HG03521 (cell line): ENCODE measurements around the gene TBXA2R.
A peak's percentile ranks its signal among the peaks of the same experiment; 100 is the strongest.
"Not testable (repeated sequence)": the region's sequence is repeated elsewhere in the genome, so short reads cannot be mapped to it uniquely, and the experiment has no call there.

Experiments used
- ATAC-seq: cut with Tn5 transposase; IDR thresholded peaks from one replicate; pipeline ENCODE4 v1.9.1; 2021; ENCODE audit warnings: mild to moderate bottlenecking, moderate library complexity; ENCODE audit not compliant: unreplicated experiment

TBXA2R gene

DNA sequence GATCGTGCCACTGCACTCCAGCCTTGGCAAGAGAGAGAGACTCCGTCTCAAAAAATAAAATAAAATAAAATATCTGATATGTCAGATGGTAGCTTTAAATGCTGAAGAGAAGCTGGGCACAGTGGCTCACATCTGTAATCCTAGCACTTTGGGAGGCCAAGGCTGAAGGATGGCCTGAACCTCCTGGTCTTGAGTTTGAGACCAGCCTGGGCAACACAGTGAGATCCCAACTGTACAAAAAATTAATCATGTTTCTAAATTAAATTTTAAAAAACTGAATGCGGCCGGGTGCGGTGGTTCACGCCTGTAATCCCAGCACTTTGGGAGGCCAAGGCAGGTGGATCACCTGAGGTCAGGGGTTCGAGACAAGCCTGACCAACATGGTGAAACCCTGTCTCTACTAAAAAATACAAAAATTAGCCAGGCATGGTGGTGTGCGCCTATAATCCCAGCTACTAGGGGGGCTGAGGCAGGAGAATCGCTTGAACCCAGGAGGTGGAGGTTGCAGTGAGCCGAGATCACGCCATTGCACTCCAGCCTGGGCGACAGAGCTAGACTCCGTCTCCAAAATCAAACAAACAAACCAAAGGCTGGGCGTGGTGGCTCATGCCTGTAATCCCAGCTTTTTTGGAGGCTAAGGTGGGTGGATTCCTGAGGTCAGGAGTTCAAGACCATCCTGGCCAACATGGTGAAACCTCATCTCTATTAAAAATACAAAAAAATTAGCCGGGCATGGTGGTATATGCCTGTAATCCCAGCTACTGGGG, 22.5 kb downstream of the TBXA2R start:
- not testable (repeated sequence) for ATAC-seq

DNA sequence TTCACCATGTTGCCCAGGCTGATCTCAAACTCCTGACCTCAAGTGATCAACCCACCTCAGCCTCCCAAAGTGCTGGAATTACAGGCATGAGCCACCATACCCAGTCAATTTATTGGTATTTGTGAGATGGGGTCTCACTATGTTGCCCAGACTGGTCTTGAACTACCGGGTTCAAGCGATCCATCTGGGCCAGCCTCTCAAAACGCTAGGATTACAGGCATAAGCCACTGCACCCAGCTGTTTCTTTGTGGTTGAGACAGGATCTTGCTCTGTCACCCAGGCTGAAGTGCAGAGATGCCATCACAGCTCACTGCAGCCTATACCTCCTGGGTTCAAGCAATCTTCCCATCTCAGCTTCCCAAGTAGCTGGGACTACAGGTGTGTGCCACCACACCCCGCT, 24.9 kb downstream of the TBXA2R start:
- ATAC-seq, result not testable (repeated sequence)

DNA sequence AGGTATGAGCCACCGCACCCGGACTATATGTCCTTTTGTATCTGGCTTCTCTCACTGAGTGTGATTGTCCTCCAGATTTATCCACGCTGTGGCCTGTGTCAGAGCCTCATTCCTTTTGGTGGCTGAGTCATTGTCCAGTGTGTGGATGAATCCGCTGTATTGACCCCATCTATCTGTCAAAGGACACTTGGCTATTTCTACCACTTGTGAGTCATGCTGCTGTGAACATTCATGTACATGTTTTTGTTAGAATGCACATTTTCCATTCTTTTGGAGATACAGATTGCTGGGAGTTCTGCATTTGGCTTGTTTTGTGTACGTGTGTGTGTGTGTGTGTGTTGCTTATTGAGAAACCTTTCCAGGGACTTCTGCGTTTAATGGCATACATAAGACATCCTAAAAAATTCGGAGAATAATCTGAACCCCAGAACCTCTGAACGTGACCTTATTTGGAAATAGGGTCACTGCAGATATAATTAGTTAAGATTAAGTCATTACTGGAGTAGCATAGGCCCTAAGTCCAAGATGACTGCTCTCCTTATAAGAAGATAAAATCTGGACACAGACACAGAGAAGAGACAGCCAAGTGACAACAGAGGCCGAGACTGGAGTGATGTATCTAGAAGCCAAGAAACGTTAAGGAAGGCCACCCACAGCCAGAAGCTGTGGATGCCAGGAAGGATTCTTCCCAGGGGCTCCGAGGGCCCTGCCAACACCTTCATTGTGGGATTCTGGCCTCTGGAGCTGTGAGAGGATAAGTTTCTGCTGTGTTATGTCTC, 26.3 kb downstream of the TBXA2R start:
- ATAC-seq, result no peak

DNA sequence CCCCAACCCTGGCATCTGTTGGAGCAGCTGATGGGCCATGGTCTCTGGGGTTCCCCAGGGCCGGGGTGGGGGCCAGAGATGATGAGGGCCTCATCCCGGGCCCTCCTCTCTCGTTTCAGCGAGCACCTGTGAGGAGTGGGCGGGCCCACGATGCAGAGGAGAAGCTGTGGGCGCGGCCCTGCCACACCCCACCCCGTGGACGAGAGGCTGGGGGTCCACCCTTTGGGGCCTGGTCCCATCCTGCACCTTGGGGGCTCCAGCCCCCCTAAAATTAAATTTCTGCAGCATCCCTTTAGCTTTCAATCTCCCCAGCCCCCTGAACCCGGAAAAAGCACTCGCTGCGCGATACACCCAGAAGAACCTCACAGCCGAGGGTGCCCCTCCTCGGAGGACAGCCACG, 28.3 kb downstream of the TBXA2R start:
- ATAC-seq, result no peak

DNA sequence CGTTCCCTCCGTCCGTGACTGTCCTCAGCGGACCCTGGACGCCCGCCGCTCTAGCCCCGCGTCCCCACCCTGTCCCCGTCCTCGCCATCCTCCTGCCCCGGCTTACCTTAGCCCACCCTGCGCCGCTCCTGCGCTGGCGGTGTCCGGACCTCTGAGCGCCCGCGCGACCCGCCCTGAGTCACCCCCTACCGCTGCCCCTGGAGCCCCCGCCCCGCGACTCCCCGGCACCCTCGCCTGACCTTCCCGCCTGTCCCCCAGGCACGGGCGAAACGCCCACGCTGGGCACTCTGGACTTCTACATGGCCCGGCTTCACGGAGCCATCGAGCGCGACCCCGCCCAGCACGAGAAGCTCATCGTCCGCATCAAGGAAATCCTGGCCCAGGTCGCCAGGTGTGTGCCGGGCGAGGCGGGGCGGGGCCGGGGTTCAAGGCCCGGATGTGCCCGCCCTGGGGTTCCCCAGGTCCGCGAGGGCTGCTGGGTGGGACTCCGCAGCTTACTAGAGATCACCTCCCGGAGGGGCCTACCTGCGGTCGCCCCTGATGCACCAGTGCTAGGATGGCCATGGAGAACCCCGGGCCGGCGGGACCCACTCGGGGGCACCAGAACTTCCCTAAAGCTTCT, 28.8 kb downstream of the TBXA2R start:
- no peak for ATAC-seq

DNA sequence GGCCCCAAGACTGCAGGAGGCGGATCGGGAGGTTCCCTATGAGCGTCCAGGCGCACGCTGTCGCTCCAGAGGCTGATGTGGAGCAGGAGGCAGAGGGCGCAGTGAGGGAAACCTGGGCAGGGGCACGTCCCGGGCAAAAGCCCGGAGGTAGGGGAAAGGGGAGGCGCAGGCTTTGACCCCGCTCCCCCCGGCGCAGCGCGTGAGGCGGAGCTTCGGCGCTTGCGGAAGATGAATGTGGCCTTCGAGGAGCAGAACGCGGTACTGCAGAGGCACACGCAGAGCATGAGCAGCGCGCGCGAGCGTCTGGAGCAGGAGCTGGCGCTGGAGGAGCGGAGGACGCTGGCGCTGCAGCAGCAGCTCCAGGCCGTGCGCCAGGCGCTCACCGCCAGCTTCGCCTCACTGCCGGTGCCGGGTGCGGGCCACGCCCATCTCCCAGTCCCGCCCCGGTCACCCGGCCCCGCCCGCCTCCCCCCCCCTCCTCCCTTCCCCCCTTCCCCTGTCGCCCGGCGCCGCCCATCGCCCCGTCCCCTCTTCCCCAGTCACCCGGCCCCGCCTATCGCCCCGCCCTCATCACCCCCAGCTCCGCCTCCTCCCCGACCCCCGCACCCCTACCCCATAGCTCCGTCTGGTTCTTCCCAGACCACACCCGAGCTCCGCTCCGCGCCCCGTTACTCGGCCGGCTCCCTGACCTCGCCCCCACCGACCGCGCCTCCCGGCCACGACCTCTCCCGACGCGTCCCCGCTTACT, 29.8 kb downstream of the TBXA2R start:
- ATAC-seq, result no peak

DNA sequence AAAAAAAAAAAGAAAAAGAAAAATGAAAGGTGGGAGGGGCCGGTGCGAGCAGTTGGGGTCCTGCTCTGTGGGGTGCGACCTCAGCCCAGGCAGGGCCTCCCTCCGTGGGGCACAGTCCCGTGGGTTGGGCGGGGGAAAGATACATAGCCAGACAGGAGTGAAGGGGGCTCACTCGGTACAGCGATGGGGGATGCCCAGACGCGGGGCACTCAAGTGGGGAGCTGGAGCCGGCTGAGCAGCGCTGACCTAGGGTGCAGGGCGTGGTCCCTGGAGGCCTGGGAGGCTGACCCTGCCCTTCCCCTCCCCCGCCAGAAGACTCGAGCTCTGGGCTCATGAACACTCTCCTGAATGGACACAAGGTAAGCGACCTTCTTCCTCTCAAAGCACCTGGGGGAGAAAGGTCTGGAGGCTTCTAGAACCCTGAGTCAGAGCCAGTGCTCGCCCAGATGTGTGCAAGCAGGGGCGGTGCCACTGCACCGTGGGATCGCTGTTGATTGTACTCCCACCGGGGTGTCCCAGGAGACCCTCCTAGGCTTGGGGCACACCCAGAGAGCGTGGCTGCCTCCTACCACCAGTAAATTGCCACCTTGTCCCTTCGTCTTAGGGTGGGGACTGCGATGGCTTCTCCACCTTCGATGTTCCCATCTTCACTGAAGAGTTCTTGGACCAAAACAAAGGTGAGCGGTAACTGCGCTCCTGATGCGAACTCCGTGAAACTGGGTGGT, 30.6 kb downstream of the TBXA2R start:
- ATAC-seq, result no peak

DNA sequence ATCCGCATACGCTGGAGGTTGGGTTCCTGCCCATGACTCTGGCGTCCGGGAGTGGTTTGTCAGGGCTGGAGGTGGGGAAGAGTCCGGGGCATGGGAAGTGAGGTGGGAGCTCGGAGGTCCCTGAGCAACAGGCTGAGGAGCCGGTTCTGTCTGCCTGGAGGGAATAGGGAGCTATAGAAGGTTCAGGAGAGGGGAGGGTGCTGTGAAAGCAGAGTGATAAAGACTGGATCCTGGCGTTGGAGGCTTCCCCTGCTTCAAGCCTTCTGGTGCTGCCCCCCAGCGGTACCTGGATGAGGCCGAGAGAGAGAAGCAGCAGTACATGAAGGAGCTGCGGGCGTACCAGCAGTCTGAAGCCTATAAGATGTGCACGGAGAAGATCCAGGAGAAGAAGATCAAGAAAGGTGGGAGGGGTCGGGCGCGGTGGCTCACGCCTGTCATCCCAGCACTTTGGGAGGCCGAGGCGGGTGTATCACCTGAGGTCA, 31.4 kb downstream of the TBXA2R start:
- no peak for ATAC-seq

DNA sequence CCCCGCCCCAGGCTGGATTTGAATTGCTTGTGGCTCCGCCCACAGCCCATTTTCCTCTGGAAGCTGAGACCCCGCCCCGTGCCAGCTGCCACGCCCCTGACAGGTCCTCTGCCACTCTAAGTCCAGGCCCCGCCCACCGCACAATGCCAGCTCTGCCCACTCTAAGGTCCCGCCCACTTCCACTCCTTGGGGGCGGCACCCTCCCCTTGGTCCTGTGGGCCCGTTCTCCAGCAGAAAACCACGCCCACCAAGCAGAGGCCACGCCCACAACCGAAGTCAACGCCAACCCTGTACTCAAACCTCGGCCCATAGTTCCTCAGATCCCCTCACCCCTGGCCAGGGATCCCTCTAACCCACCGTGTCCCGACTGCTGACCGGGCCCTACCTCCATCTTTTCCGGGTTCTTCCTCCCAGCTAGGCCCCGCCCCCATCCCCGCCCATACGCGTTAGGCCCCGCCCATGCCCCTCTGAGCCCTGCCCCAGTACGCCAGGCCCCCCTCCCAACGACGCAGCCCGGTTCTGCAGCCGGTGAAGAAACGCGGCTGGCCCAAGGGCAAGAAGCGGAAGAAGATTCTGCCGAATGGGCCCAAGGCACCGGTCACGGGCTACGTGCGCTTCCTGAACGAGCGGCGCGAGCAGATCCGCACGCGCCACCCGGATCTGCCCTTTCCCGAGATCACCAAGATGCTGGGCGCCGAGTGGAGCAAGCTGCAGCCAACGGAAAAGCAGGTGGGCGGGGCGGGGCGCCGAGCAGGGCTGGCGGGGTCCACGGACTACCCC, 32.6 kb downstream of the TBXA2R start:
- no peak for ATAC-seq

DNA sequence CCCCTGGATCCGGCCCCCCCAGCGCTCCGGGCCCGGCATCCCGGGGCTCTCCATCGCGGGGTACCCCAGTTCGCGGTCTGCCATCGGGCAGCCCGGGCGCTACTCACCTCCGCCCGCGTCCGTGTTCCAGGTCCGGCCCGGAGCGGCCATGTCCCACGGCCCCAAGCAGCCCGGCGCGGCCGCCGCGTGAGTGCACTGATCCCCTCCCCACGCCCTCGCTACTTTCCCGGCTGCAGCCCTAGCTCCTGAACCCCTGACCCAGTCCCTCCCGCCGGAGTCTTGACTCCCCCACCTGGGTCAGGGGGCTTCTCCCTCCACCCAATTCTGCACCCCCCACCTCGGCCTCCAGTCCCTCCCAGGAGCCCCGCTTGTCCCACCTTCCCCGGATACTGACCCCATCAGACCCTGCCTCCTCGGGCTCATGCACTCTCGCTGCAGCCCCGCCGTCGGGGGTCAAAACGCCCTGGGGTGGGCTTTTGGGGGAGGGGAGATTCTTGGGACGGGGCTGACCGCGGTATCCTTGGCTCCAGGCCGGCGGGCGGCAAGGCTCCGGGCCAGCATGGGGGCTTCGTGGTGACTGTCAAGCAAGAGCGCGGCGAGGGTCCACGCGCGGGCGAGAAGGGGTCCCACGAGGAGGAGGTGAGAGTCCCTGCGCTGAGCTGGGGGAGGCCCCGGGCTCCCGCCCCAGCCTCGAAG, 33.4 kb downstream of the TBXA2R start:
- peak; percentile 6 for ATAC-seq

DNA sequence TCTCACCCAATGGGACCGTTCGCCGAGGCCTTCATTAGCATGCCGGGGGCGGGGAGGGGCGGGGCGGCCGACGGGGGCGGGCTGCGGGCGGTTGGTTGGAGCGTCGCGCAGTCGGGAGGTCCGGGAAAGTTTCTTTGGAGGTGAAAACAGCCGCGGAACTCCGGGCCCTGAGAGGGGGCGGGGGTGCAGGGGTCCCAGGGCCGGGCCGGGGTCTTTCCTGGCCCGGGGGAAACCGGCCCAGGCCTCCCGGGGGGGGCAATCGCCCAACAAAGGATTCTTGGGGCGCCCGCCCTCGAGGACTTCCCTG, 33.9 kb downstream of the TBXA2R start, which contains the start of gene HMG20B:
HMG20B (plus strand) TSS at position 90 of the 307 bp plus-strand sequence. CDS start 366 bp downstream, outside the sequence.
- no peak for ATAC-seq

DNA sequence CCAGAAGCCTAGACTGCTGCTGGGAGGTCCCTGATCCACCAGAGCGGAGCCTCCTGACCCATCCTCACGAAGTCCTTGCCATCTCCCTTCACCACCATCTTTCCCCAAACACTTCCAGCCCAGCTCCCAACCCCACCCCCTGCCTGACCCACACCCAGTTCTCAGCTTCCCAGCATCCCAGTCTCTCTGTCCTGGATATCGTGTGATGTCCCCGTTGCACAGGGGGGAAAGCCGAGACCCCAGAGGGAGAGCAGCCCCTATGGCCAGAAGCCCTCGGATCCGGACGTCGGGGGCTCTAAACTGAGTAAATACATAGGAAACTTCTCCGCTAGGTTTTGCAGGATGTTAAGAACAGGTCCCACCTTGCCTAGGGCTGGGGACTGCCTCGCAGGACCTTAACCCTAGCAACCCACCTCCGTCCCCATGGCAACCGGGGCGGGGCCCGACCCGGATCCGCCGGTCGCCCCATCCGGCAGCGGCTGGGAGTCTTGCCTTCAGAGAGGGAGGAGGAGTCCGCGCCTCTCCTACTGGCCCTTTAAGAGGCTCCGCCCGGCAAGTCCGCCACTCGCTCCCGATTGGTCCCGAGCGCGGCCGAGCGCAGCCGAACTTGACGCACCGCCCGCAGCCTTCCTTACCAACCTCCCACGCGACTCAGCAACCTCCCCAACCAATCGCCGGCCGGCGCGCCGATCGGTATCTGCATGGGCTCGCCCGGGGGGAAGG, 34.4 kb downstream of the TBXA2R start:
- peak; percentile 91 for ATAC-seq

DNA sequence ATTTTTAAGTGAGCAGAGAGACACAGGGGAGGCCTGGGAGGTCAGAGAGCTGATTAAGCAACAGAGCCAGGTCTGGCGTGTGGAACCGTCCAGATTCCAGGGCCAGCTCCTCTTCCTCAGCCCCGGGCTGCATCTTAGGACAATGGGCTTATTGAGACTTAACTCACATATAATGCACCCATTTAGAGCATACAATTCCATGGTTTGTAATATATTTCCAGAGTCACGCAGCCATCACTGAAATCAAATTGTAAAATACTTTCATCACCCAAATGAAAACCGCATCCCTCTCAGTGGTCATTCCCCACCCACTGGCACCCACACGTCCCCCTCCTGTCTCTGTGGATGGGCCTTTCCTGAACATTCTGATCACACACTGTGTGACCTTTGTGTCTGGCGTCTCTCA, 36.1 kb downstream of the TBXA2R start:
- ATAC-seq, result no peak

DNA sequence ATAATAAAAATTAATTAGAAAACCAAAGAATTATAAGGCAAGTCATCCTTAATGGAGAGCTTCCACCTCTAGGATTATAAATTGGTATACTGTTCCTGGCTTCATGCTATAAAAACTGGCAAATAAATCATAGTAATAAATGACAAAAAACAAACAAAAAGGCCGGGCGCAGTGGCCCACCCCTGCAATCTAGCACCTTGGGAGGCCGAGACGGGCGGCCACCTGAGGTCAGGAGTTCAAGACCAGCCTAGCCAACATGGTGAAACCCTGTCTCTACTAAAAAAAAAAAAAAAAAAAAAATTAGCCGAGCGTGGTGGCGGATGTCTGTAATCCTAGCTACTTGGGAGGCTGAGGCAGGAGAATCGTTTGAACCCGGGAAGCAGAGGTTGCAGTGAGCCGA, 36.6 kb downstream of the TBXA2R start:
- not testable (repeated sequence) for ATAC-seq

DNA sequence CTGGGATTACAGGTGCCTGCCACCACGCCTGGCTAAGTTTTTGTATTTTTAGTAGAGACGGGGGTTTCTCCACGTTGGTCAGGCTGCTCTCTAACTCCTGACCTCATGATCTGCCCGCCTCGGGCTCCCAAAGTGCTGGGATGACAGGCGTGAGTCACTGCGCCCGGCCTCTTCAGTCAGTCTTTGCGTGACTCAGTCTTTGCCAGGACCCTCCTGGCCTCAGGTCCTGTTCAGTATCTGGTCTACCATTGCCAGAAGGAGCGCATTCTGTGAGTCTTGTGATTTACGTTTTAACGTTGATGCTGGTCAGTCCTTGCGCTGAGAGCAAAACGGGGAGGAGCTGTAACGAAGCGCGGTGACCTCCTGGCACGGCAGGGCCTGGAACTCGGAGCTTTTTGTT, 41.5 kb downstream of the TBXA2R start:
- ATAC-seq, result no peak

DNA sequence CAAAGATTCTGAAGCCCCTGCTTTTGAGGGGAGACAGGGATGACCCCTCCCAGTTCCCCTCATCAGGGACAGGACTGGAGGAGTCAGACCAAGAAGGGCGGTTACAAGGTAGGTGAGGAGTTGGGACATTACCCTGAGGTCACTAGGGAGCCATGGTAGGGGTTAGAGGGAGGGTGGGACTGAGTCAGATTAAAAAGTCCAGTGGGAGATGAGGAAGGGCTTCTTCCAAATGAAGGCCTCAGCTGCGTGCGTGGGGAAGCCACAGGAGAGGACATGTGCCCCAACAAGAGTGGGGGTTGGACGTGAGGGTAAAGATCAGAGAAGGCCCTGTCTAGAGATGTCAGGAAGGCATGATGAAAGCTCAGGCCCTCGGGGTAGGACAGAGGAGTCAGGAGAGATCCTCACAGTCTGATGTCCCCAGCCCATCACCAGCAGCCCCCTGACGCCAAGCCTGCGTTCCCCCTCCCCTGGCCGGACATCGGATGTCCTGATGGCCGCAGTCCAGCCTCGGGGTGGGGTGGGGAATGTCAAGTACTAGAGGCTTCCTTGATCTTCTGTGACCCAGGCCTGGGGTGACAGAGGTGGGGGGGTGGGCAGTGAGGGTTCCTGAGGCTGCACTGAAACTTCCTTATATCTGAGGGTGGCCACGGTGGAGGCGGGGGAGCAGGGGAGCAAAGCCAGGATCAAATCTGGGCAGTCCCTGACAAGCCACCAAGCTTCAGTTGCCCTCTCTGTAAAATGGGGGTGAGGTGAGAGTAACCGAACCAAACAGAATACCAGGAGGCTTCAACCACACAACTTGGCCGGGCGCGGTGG, 42.8 kb downstream of the TBXA2R start:
- ATAC-seq, result no peak

DNA sequence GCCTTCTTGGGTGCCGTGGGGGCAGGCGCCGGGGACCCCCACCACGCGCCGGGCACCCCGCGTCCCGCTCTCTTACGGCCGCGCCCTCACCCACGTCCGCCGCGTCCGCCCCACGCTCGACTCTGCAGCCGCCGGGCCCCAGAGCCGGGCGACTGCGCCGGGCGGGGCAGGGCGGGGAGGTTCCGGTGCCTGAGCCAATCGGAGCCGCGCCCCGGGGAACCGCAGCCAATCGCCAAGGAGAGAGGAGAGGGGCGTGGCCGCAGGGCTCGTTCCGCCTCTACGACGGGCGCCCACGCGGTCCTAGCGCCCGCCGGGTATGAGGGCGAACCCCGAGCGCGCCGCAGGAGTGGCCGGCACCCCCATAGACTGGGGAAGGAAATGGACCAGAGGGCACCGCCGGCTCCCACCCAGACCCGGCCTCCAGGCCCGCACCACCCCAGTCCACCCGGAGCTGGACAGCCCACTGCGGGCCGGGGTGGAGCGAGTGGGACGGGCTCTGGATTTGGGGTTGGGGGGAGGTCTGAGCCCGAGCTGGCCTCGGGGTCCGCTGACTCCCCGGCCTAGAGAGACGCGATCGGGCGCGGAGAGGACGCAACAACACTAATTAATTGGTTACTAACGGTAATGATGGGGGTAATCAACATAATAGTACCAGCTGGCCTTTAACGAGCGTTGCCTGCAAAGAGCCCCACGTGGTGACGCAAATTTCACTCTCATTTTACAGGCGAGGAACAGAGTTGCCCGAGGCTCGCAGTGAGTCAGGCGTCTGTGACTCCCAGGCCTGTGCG, 49.0 kb downstream of the TBXA2R start, which contains the start of gene MFSD12:
MFSD12 (minus strand) TSS at position 126 of the 788 bp plus-strand sequence. CDS start 183 bp downstream, outside the sequence.
- ATAC-seq, result peak; percentile 81
